Measurements from ENCODE around the gene BANF2. TPM values are rescaled to one million over a fixed set of nuclear protein-coding genes. Genes with fewer than 3 reads are reported as not detected.

Gene BANF2
- polyA plus RNA-seq, 1 experiment = not detected

DNA sequence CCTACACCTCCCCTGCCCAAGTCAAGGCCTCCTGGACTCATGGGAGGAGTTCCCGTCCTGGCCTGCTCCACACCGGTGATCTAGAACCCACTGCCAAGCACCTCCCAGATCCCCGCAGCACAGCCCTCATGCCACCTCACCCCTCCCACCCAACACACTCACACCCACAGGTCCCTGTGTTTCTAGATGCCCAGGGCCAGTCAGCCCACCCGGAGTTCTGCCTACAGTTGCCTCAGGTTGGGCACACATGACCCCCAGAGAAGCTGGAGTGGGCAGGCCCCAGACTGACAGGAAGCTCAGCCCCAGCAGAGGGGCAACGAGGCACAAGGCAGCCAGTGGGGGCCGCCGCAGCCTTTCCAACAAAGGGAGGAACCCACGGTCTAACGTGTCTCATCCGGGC lies 47.4 kb upstream of the BANF2 start:
- CTCF ChIA-PET = interaction anchor here (1.2 to 1.5 kb wide), 2 partner anchors 30 to 282 kb away, joined by 3 to 5 read pairs; partner anchors contain the start of gene RRBP1
- POLR2A ChIA-PET = no interaction called here
- H3K36me3 ChIP-seq (ENCODE audit: control insufficient read depth, insufficient read depth, low read length) = peaks cover 26% of the 10 kb centered on the region
- DNase-seq (ENCODE audit: low read depth) = no peak
- TF ChIP-seq, protein P1, sequence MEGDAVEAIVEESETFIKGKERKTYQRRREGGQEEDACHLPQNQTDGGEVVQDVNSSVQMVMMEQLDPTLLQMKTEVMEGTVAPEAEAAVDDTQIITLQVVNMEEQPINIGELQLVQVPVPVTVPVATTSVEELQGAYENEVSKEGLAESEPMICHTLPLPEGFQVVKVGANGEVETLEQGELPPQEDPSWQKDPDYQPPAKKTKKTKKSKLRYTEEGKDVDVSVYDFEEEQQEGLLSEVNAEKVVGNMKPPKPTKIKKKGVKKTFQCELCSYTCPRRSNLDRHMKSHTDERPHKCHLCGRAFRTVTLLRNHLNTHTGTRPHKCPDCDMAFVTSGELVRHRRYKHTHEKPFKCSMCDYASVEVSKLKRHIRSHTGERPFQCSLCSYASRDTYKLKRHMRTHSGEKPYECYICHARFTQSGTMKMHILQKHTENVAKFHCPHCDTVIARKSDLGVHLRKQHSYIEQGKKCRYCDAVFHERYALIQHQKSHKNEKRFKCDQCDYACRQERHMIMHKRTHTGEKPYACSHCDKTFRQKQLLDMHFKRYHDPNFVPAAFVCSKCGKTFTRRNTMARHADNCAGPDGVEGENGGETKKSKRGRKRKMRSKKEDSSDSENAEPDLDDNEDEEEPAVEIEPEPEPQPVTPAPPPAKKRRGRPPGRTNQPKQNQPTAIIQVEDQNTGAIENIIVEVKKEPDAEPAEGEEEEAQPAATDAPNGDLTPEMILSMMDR (IDR thresholded peaks at IDR 0.05; ENCODE audit: insufficient read depth, low read depth, low read length) = no peak
- H3K27me3 ChIP-seq (ENCODE audit: control insufficient read depth, insufficient read depth, low read length) = no peaks in the 10 kb centered on the region
- no peak overlapping the region for H3K4me3 ChIP-seq (ENCODE audit: low read depth, low read length)

DNA sequence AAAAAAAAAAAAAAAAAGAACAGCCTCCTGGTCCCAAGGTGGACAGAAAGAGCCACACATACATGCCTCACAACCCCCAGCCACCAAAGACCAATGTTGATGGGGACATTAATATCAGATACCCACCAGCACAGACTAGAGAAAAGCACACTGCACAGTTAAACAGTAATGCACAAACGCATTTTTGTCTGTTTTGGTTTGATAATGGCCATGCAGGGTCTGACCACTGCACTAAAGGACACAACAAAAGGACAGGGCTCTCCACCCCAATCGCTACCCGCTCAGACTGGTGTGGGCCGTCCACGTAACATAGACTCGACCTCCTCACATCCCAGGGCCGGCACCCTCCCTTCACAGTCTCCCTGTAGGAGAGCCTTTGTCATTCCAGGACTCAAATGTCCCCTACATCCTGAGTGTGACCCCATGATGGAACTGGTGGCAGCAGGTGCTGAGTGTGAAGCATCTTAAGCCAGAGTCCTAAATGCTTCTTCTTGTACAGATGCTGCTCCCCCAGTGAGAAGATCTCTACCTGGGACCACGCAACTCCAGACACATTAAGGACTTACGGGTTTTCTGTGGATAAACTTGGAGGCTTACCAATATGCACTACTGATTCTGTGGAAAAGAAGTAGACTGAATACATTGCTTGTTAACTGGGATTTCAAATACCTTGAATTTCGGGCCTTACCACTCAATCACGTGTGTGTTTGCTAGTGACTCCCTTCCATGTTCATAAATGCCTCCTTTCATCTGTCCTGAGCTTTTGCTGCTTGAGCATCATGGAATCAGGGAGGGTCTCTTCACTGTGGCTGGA lies 45.7 kb upstream of the BANF2 start:
- ChIA-PET POLR2A (interaction anchor here (0.6 kb wide), 1 partner anchor 309 kb away, joined by 10 read pairs; no protein-coding TSS in a partner anchor), CTCF (interaction anchor here (0.6 to 1.9 kb wide), 15 partner anchors 11 to 285 kb away, joined by 3 to 10 read pairs (median 4); partner anchors contain the start of gene RRBP1)
- H3K4me3 ChIP-seq (ENCODE audit: low read depth, low read length) = no peak overlapping the region
- DNase-seq (ENCODE audit: low read depth) = no peak
- peaks cover 35% of the 10 kb centered on the region for H3K36me3 ChIP-seq (ENCODE audit: control insufficient read depth, insufficient read depth, low read length)
- TF ChIP-seq, protein P1 (IDR thresholded peaks at IDR 0.05; ENCODE audit: insufficient read depth, low read depth, low read length) = no peak
- H3K27me3 ChIP-seq (ENCODE audit: control insufficient read depth, insufficient read depth, low read length) = no peaks in the 10 kb centered on the region

DNA sequence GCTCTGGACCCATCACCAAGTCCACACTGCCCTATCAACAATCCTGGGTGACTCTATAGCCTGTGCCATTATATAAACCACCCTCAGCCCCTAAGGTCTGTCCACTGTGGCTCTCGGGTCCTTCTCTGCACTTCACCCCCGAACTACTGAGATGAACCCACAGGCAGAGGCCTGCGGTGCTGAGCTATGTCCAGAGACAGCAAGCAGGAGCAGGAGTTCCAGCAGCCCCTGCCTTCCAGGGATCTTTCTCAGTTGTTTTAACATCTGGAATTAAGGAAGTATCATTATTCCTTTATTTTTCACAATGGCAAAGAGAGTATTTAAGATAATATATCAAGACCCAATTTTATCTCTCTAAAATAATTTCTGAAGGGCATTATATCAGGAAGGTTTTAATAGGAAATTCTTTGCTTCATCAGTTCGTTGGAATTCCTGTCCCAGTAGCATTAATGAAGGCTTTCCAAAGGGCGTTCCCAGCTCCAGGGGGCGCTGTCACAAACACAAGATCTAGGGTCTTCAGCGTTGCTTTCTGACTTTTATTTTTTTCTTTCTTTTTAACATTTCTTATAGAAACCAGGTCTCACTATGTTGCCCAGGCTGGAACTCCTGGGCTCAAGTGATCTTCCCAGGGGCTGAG lies 45.0 kb upstream of the BANF2 start:
- ChIA-PET POLR2A (no interaction called here), CTCF (interaction anchor here (0.6 to 1.9 kb wide), 18 partner anchors 11 to 284 kb away, joined by 3 to 10 read pairs (median 3); no protein-coding TSS in a partner anchor)
- DNase-seq (ENCODE audit: low read depth) = no peak
- TF ChIP-seq, protein P1 (IDR thresholded peaks at IDR 0.05; ENCODE audit: insufficient read depth, low read depth, low read length) = peak; percentile 71
- H3K36me3 ChIP-seq (ENCODE audit: control insufficient read depth, insufficient read depth, low read length) = peaks cover 37% of the 10 kb centered on the region
- H3K4me3 ChIP-seq (ENCODE audit: low read depth, low read length) = no peak overlapping the region
- H3K27me3 ChIP-seq (ENCODE audit: control insufficient read depth, insufficient read depth, low read length) = no peaks in the 10 kb centered on the region

DNA sequence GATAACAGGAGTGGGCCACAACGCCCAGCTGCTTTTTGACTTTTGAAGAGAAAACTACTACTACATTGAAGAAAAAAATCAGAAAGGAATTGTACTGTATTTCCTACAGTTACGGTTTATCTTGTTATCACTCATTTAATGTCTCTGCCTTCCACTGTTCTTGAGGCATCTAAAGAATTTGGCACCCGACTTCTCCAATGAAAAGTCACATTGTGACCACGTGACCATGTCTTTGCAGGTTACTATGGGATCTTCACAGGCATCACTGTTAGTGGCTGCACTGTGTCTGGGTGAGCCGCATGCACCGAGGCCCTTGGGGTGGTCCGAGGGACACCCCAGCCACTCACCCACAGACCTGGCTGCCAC lies 44.5 kb upstream of the BANF2 start:
- TF ChIP-seq, protein P1 (IDR thresholded peaks at IDR 0.05; ENCODE audit: insufficient read depth, low read depth, low read length) = no peak
- Histone ChIP-seq H3K27me3 (ENCODE audit: control insufficient read depth, insufficient read depth, low read length) (no peaks in the 10 kb centered on the region), H3K4me3 (ENCODE audit: low read depth, low read length) (no peak overlapping the region), H3K36me3 (ENCODE audit: control insufficient read depth, insufficient read depth, low read length) (peaks cover 40% of the 10 kb centered on the region)
- POLR2A ChIA-PET = no interaction called here
- CTCF ChIA-PET = interaction anchor here (0.6 to 1.9 kb wide), 15 partner anchors 12 to 283 kb away, joined by 3 to 6 read pairs (median 3); no protein-coding TSS in a partner anchor
- no peak for DNase-seq (ENCODE audit: low read depth)

DNA sequence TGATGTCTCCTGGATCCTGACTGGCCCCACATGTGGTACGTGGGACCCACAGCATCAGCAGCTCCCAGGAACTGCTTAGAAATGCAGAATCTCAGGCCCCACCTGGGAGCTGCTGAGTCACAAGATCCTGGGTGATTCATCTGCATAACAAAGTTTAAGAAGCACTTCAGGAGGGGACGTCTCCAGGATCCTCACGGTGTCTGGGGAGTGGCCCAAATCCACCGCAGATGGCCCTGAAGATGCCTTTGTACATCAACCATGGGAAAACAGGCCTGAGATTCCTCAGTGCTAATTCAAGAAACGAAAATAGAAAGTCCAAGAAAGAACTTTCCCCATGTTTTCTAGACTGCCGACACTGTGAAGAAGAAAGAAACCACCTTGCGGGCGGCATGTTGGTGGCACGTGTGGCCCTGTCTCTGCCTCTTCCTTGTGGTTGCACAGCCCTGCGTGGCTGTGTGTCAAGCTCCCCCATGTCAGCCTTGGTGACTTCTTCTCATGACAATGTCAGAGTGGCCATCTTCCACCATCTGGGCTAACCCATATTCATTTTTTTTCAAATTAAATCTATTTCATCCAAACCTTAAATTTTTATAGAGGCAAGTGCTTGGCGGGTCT lies 43.8 kb upstream of the BANF2 start:
- ChIA-PET CTCF (interaction anchor here (0.8 to 1.9 kb wide), 7 partner anchors 8 to 276 kb away, joined by 3 to 6 read pairs (median 4); no protein-coding TSS in a partner anchor), POLR2A (no interaction called here)
- no peak for DNase-seq (ENCODE audit: low read depth)
- no peak overlapping the region for H3K4me3 ChIP-seq (ENCODE audit: low read depth, low read length)
- TF ChIP-seq, protein P1 (IDR thresholded peaks at IDR 0.05; ENCODE audit: insufficient read depth, low read depth, low read length) = no peak
- no peaks in the 10 kb centered on the region for H3K27me3 ChIP-seq (ENCODE audit: control insufficient read depth, insufficient read depth, low read length)
- peaks cover 36% of the 10 kb centered on the region for H3K36me3 ChIP-seq (ENCODE audit: control insufficient read depth, insufficient read depth, low read length)

All from BJ (cell line).